KMS-11 (cell line): ENCODE measurements around the gene SREBF2.

ENCODE experiments used
- H2AFZ ChIP-seq: fragments of 200-600 bp; sonication (generic); 2 replicates; pipeline ENCODE4 v1.6.1; 2016; ENCODE audit warnings: antibody characterized with exemption, mixed run types, low read depth
- H3K27ac ChIP-seq: fragments of 200-600 bp; sonication (generic); 2 replicates; pipeline ENCODE4 v1.6.1; 2016; ENCODE audit warnings: mild to moderate bottlenecking, mixed run types
- H3K27me3 ChIP-seq: fragments of 200-600 bp; sonication (generic); 2 replicates; pipeline ENCODE4 v1.6.1; 2017; ENCODE audit warnings: mild to moderate bottlenecking, low read depth, mixed run types, moderate library complexity; ENCODE audit not compliant: insufficient read depth
- H3K36me3 ChIP-seq: fragments of 200-600 bp; sonication (generic); 2 replicates; pipeline ENCODE4 v1.6.1; 2017; ENCODE audit warnings: mild to moderate bottlenecking, mixed run types; ENCODE audit not compliant: insufficient read depth
- H3K4me1 ChIP-seq: fragments of 200-600 bp; sonication (generic); 2 replicates; pipeline ENCODE4 v1.6.1; 2016; ENCODE audit warnings: mild to moderate bottlenecking, low read depth, mixed run types; ENCODE audit not compliant: poor library complexity, severe bottlenecking
- H3K4me2 ChIP-seq: fragments of 200-600 bp; sonication (generic); 2 replicates; pipeline ENCODE4 v1.7.0; 2016; ENCODE audit warnings: mild to moderate bottlenecking, mixed run types
- H3K4me3 ChIP-seq: fragments of 200-600 bp; sonication (generic); IDR thresholded peaks from 2 replicates; pipeline ENCODE4 v1.6.1; 2017; ENCODE audit warnings: low read depth, low read length, mixed read lengths; ENCODE audit not compliant: insufficient read depth
- H3K79me2 ChIP-seq: fragments of 200-600 bp; sonication (generic); 2 replicates; pipeline ENCODE4 v1.6.1; 2016; ENCODE audit warnings: low read depth, mixed run types; ENCODE audit not compliant: insufficient read depth
- H3K9ac ChIP-seq: fragments of 200-600 bp; sonication (generic); 2 replicates; pipeline ENCODE4 v1.6.1; 2016; ENCODE audit warnings: mild to moderate bottlenecking, mixed run types
- H4K20me1 ChIP-seq: fragments of 200-600 bp; sonication (generic); 2 replicates; pipeline ENCODE4 v1.6.1; 2016; ENCODE audit warnings: mild to moderate bottlenecking, mixed run types; ENCODE audit not compliant: insufficient read depth
- CTCF ChIP-seq: fragments of 200-600 bp; sonication (generic); conservative IDR thresholded peaks from 2 replicates; pipeline ENCODE4 v1.6.1; 2017; ENCODE audit warnings: low read depth, mild to moderate bottlenecking, antibody characterized with exemption, low read length, moderate library complexity, mixed read lengths

Gene SREBF2

DNA sequence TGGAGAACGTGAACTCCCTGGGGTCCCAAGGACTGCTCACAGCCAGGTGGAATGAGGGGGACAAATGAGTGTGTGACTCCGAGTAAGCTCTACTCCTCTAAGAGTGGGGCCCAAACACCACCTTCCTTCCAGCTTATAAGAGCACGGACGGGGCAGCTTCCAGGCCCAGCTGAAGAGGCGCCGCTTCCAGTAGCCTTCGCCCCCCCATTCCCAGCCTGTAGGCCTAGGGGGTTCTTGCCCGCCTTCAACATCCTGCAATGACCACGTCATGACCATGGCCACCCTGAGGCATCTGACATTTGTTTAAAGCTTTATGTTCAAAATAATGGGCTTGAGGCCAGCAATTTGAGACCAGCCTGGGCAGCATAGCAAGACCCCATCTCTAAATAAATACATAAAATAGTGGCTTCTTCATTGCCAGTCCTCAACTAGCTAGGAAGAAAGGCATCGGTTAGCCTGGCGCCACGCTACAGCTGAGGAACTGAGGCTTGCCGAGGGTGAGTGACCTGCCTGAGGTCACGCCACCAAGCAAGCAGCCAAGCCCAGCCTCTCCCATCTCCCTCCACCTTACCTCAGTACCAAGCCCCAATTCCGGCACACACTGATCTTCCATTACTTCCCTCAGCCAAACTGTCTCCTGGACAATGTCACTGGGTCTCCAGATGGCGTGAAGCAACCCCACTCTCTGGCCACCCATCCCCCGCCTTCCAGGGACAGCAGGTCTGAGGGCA, 101.5 kb downstream of the SREBF2 start:
- H3K4me3 ChIP-seq = no peak overlapping the region
- H2AFZ ChIP-seq = no peak overlapping the region
- no peak overlapping the region for H3K4me2 ChIP-seq
- H4K20me1 ChIP-seq = no peaks in the 10 kb centered on the region
- H3K27me3 ChIP-seq = no peaks in the 10 kb centered on the region
- H3K36me3 ChIP-seq = no peaks in the 10 kb centered on the region
- H3K27ac ChIP-seq = no peak overlapping the region
- no peak for TF ChIP-seq CTCF
- H3K4me1 ChIP-seq = no peaks in the 10 kb centered on the region
- H3K9ac ChIP-seq = no peak overlapping the region
- H3K79me2 ChIP-seq = no peaks in the 10 kb centered on the region; the same call in 1 of the 2 replicates

DNA sequence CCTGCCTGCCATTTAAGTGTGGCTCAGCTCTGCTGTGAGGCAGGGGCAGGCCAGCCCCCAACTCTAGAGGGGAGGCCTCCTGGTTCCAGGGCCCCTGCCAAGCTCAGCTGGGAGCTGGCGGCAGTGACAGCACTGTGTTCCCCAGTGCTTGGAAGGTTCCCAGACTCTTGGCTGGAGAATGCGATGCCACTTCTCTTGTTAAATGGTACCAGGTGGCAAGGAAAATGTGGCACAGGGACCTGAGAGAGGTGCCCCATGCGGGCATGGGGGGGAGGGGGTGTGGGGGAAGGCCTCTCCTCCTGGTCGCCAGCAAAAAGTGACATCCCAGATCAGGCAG, 102.1 kb downstream of the SREBF2 start:
- no peaks in the 10 kb centered on the region; the same call in 1 of the 2 replicates for H3K79me2 ChIP-seq
- H3K4me3 ChIP-seq = no peak overlapping the region
- H2AFZ ChIP-seq = no peak overlapping the region
- peaks cover 1% of the 10 kb centered on the region for H3K4me1 ChIP-seq
- H4K20me1 ChIP-seq = no peaks in the 10 kb centered on the region
- H3K27me3 ChIP-seq = no peaks in the 10 kb centered on the region
- no peaks in the 10 kb centered on the region for H3K36me3 ChIP-seq
- H3K9ac ChIP-seq = no peak overlapping the region
- H3K27ac ChIP-seq = no peak overlapping the region
- H3K4me2 ChIP-seq = no peak overlapping the region
- no peak for TF ChIP-seq CTCF

DNA sequence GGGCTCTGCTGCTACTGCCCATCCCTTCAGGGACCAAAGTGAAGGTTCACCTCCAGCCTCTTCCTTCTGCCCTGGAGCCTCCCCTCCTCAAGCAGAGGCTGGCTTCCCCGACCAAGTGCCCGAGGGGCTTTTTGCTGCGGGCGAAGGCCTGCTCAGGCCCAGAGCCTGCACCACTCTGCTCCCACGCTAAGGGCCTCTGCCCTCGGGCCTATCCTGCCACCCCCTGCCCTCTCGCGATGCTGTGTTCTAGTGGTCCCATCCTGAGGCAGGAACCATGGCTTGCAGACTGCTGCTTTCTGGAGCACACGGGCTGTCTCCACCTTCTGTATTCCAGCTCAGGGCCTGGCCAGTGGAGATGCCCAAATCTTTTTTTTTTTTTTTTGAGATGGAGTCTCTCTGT, 102.6 kb downstream of the SREBF2 start:
- Histone ChIP-seq H4K20me1 (no peaks in the 10 kb centered on the region), H2AFZ (no peak overlapping the region), H3K4me3 (no peak overlapping the region), H3K9ac (no peak overlapping the region), H3K27me3 (no peaks in the 10 kb centered on the region), H3K4me2 (no peak overlapping the region), H3K79me2 (peaks cover 3% of the 10 kb centered on the region; the same call in 1 of the 2 replicates), H3K36me3 (no peaks in the 10 kb centered on the region), H3K27ac (no peak overlapping the region), H3K4me1 (peaks cover 6% of the 10 kb centered on the region)
- TF ChIP-seq CTCF = no peak

- no peak overlapping the region for H3K9ac ChIP-seq
- TF ChIP-seq CTCF = no peak
- H3K27me3 ChIP-seq = no peaks in the 10 kb centered on the region
- H3K4me1 ChIP-seq = peaks cover 14% of the 10 kb centered on the region
- H3K4me3 ChIP-seq = no peak overlapping the region
- H3K4me2 ChIP-seq = no peak overlapping the region
- no peak overlapping the region for H3K27ac ChIP-seq
- H3K79me2 ChIP-seq = peaks cover 8% of the 10 kb centered on the region; the same call in 1 of the 2 replicates
- H2AFZ ChIP-seq = no peak overlapping the region
- no peaks in the 10 kb centered on the region; the same call in 1 of the 2 replicates for H3K36me3 ChIP-seq
- peaks cover 4% of the 10 kb centered on the region; the same call in 1 of the 2 replicates for H4K20me1 ChIP-seq
Measured at GRCh38 chr22:41936894-41937169, 103.9 kb downstream of the SREBF2 start.
